T follicular helper cell (primary cell): Measurements from ENCODE around the gene PRR5.
A peak's percentile ranks its signal among the peaks of the same experiment; 100 is the strongest.
"Not testable (repeated sequence)": the region's sequence is repeated elsewhere in the genome, so short reads cannot be mapped to it uniquely, and the experiment has no call there.

Experiments
- DNase-seq: peaks from one replicate; pipeline ENCODE4 v3.0.0-alpha.2; 2020; ENCODE audit warnings: low read depth

Gene PRR5

DNA sequence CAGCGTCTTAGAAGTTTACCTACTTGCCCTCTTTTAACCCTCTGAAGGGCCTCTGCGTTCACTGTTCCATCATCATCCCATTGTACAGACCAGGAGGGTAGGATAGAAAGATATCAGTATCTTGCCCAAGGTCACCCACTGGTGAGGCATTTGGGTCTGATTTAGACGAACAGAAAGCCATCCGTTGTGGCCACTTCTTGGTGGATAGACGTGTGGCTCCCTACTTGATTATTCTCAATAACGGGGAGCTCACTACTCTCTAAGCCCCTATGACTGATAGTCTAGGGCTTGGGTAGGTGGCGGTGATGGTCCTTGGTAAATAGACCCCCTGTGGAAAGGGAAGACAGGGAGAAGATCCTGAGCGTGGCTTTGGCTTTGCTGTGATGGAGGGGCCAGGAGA is 28.6 kb upstream of the PRR5 start:
- no peak for DNase-seq

DNA sequence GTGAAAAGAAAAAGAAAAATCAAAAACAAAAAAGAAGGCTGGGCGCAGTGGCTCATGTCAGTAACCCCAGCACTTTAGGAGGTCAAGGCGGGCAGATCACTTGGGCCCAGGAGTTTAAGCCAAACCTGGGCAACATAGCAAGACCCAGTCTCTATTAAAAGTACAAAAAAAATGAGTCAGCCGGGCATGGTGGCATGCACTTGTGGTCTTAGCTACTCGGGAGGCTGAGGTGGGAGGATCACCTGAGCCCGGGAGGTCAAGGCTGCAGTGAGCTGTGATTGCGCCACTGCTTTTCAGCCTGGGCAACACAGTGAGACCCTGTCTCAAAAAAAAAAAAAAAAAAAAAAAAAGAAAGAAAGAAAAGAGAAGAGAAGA is 26.0 kb upstream of the PRR5 start:
- DNase-seq = not testable (repeated sequence)

DNA sequence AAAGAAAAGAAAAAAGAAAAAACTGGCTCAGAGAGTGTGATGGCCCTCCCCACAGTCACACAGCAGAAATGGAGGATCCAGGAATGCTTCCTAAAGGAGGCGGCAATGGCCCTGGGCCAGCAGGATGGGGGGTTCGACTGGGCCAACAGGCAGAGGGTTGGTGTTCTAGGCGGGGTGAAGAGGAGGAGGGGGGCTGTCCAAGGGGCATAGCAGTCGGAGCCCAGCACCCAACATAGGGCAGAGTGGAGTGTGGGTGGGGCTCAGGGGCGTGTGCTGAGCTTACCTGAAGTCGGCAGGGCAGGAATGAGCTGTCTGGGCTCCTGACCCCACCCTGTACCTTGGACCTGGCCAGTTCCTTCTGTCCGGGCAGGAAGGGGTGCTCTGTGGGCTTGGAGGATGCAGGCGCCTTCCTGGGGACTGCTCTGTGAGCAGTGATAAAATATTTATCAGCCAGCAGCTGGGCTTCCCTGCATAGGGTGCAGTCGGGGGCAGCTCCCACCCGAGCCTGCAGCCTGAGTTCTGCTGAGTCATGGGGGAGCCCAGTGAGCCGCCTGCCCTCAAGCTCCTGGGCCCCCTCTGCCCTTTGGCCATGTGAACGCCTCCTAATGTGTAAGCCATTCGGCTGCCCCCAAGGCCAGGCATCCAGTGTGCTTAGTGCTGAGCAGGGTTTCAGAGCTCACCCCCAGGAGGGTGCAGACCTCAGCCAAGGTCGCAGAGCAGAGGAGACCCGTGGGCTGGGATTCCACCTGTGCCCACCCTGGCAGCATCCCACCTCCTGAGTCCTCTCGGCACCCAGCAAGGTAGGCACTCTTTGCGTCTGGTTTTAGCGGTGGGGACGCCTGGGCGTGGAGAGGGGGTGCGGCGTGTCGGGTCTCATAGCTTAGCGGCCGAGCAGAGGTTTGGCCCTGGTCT is 25.3 kb upstream of the PRR5 start:
- DNase-seq = no peak

DNA sequence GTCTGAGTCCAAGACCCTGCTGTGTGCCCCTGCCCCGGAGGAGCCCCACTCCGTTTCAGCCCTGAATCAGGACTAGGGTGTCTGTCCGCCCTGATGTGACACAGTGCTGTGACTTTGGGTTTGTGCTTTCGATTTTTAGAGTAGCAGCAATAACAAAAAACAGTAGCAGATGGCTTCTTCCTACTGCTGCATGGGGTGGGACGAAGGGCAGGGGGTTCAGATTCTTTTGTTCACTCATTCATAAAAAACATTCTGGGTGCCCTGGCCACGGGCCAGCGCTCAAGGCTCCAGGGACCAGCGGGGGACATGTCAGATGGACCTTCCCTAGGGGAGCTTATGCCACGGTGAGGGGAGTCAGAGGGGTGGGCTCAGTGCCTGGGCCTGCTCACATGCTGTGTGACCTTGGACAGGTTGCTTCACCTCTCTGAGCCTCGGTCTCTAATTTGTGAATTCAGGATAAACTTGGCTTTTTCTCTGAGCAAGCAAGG is 24.6 kb upstream of the PRR5 start:
- DNase-seq = no peak

DNA sequence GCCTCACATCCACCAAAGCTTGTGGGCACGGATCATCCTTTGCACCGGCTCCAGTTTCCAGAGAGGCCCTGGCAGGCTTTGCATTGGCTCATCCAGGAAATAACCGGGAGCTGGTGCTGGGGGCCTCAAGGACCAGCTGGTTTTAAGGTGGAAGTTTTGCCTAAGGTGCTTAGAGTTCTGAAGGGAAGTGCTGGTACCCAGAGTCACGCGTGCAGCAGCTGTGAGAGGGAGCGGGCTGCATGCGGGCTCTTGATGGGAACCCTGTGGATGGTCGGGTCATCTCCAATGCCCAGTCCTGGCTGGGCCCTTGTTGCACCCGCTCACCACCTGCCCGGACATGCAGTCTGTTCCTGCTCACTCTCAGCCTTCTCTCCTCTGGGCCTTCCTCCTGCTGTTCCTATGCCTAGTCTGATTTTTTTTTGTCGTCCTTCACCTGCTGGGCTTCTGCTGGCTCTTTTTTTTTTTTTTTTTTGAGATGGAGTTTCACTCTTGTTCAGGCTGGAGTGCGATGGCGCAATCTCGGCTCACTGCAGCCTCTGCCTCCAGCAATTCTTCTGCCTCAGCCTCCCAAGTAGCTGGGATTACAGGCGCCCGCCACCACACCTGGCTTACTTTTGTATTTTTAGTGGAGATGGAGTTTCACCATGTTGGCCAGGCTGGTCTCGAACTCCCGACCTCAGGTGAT is 24.0 kb upstream of the PRR5 start:
- no peak for DNase-seq

DNA sequence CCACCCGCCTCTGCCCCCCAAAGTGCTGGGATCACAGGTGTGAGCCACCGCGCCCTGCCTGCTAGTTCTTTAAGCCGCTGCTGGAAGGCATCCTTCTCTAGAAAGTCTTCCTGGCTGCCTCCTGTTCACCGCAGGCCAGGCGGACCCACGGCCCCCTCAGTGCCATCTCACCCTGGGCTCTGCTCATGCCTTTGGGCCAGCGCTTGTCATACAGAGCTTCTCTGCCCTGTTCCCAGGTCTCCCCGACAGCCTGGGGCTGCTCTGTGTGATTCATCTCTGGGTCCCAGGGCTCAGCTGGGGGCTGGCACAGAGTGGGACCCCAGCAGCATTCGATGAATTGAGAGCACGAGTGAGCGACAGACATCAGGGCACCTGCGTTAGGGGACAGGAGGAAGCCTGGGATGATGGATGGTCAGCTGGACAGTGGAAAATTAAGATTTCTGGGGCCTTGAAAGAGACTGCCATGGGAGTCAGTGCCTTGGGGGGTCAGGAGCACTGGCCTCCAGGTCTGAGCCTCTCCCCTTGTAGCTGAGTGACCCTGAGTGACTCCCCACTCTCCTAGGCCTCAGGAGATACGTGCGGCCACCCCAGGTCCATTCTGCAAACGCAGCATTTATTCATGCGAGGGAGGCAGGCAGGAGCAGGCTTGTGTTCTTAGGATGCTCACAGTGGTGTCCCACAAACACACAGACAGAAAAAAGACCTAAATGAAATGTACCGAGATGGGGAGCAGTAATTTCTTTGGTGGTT is 23.3 kb upstream of the PRR5 start:
- DNase-seq = no peak

DNA sequence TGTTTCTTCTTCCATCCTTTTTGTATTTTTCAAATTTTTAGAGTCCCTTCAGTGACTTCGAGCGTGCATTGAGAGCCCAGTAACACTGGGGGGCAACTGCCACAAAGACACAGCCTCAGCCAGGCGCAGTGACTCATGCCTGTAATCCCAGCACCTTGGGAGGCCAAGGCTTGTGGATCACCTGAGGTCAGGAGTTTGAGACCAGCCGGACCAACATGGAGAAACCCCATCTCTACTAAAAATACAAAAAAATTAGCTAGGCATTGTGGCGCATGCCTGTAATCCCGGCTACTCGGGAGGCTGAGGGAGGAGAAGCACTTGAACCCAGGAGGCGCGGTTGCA is 22.7 kb upstream of the PRR5 start:
- DNase-seq = not testable (repeated sequence)

DNA sequence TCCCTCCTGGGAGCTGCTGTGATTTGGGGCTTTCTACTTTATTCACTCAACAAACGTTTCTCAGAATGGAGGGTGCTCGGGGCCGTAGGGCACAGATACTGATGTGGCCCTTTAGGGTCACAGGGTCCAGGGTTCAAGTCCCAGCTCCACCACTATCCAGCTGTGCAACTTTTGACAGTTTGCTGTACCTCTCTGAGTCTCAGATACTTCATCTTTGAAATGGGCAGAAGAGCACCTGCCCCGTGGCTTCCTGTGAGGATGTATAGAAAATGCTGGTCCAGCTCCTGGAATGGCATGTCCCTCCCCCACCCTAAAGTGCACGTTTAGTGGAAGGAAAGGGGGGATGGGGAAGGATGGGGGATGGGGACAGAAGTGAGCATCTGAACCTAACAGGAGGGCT is 21.9 kb upstream of the PRR5 start:
- no peak for DNase-seq

DNA sequence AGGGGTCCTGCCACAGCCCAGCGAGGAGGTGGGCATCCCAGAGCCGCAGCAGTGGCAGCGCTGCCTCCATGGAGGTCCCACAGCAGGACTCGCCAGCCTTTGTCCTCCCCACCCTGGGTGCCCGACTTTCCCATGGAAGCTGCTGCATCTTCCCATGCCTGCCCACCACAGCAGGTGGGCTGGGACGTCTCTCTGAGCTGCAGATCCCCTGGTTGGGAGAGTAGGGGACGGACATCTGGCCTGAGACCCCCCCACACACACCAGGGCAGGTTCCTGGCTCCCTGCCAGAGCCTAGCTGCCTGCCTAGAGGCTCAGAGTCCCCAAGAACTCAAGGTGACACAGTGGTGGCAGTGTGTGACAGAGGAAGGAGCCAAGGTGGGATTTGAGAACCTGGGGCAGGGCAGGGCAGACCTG is 21.5 kb upstream of the PRR5 start:
- no peak for DNase-seq

DNA sequence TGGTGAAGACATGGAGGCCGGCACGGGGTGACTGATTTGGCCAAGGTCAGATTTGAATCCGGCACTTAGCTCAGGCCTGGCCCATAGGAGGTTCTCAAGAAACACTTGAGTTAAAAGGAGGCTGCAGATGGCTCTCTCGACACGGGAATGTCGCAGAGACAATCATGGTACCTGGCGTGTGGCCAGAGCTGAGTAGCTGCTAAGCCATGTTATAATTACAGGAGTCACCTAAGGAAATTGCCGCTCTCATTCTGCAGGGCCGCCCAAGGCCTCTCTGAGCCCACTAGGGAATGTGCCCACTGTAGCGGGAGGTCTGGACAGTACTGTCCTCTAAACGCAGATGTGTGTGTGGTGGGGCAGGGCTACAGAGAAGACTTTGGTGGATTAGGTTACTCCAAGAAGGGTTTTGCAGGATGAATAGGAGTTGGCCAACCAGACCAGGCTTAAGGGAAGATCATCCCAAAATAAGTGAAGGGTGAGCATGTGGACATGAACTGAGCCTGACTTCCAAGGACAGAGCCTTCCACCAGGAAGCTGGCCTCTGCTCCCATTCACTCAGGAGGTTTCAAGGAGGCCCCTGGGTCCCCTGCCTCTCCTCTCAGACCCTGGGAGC is 19.3 kb upstream of the PRR5 start:
- DNase-seq = no peak

DNA sequence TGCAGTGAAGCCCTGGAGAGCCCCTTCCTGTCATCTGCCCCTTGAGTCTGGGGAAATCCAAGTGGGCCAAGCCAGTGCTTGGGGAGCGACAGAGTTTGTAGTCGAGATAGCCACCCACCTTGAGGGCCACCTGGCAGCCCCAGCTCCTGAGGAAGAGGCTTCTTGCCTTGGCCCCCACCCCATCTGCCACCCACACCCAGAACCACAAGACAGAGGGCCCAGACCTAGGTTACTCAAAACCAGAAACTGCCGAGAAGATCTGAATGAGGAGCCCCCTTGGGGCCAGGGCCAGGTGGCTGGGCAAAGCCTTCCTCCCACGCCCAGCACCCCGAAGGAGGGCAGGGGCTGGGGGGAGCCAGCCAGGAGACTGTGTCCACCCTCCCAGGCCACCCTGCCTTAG is 18.8 kb upstream of the PRR5 start:
- DNase-seq = no peak

DNA sequence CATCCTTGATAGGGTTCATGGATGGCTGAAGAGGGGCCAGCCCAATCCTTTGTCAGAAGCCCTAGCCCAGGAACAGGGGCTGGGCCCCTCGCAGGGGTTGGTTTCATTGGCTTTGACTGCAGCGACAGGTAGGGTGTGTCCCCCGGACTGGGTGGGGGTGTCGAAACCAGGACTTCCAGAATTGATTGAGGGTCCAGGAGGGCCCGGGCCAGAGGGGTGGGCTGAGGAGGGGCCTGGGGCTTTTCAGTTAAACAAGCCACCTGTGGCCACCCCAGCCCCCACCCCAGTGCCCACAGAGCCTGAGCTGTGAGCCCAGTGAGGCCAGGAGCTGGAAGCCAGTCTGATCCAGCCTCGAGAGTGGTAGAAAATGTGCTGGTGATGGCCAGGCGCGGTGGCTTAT is 18.1 kb upstream of the PRR5 start:
- DNase-seq = no peak

DNA sequence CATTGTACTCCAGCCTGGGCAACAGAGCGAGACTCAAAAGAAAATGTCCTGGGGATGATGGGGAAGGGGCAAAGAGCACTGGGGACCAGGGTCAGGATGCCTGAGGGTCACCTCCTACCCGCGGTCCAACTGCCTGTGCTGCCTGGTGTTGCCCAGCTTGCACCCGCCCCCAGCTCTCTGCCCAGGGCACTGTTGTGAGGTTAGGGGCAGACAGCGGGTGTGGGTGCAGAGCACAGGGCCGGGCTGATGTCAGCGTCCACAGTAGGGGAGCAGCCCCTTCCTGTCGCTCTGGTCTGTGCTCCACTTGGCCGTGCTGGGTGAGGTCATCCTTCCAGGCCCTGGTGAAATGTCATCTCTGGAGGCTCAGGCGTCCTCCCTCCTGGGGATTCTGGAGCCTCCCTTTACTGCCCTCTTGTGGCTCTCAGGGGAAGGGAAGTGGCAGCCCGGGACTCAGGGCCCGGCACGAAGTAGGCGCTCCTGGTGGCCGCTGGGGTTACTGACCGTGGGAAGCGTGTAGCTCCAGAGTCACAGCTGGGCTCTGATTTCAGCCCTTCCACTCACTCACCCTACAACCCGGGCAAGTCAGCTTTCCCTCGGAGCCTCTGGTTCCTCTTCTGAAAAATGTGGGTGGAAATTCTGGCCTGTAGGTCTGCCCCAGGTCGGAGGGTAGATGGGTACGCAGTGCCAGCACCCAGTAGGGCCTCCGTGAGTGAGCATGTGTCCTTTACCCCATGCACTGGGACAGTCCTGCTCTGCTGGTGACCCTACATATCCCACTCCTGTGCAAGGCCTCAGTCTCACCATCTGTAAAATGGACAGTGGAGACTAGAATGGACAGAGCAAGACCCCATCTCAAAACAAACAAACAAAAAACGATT is 17.3 kb upstream of the PRR5 start:
- DNase-seq = peak; percentile 72

DNA sequence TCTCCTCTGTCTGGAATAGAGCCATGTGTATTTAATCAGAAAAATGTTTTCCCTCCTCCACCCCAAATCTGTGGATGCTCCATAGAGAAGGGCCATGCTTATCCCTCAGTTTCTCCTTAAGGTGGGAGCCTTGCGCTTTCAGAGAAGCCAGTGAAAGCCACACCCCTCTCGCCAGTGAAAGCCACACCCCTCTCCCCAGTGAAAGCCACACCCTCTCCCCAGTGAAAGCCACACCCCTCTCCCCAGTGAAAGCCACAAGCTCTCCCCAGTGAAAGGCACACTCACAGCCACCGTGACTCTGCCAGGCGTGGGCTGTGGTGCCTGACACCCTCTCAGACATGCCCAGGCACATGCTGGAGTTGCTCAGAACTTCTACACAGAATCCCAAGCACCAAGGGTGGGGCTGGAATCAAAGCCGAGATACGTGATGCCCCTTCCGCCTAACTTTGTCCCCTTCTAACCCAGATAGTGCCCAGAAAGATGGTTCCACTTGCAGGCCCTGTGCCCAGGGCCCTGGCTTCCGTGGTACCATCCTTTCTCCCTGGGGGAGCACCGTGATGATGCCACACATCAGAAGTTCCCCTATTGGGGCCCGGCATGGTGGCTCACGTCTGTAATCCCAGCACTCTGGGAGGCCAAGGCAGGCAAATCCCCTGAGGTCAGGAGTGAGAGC is 16.5 kb upstream of the PRR5 start:
- peak; percentile 65 for DNase-seq

DNA sequence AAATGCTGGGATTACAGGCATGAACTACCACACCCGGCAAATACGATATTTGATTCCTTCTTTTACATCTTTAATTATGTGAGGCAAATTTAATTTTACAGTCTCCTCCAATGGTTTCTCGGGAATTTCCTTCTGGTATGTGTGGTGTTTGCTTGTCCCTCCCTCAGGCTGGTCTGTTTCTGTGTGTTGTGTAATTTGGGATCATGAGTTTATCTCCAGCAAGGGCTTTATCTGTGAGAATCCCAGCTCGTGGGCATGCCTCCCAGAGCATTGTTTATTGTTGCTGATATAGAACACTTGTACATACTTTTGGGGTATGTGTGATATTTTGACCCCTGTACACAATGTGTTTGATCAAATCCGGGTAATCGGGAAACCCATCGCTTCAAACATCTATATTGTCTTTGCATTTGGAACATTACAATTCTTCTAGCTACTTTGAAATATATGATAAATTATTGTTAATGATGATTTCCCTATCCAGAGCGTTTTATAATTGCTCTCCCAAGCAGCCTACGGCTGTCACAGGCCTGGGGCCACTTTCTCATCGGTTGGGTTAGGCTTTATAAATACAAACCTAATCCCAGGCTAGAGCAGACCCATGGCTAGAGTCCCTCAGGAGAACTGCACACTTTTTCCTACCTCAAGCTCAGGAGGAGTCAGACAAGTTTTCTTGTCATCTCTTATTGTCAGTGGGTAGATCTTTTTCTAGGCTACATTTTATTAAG is 15.0 kb upstream of the PRR5 start:
- no peak for DNase-seq

DNA sequence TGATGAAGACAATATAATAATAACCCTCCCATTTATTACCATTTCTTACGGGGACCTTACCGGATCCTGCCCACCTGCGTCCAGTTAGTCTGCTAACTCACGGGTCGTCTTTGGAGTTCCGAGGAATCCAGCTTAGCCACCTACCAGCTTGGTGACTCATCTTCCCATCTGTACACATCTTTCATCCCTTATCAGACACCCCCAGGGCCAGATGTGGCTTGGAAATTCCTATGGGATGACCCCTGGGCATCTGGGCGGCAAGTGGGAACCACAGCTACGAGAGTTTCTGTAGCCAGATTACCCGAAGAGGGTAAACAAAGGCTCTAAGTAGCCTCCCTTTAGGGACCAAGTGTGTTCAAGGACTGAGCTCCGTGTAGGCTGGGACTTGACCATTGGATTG is 12.8 kb upstream of the PRR5 start:
- no peak for DNase-seq

DNA sequence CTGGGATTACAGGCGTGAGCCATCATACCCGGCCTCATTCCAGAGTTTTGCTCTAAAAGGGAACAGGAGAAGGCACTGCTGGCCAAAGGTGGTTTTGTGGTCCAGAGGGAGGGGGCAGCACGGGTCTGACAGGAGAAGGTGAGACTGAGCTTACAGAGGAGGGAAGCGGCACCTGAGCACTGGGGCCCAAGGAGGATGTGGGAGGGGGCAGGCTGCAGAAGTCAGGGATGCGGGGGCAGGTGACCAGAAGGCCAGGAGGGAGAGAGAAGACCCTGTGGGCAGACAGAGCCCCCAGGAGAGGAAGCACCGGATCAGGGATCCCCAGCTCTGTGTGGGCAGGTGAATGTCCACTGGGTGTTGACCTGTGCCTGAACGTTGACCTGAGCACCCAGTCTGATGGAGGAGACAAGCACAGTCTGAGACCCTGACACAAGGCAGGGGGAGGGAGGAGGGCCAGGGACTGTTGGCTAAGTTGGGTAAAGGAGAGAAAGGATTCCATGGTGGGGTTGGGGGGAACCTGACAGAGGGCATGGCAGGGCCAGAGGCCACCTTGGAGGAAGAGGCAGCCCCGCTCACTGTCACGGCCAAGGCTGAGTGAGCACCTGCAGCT is 12.0 kb upstream of the PRR5 start:
- DNase-seq = no peak

DNA sequence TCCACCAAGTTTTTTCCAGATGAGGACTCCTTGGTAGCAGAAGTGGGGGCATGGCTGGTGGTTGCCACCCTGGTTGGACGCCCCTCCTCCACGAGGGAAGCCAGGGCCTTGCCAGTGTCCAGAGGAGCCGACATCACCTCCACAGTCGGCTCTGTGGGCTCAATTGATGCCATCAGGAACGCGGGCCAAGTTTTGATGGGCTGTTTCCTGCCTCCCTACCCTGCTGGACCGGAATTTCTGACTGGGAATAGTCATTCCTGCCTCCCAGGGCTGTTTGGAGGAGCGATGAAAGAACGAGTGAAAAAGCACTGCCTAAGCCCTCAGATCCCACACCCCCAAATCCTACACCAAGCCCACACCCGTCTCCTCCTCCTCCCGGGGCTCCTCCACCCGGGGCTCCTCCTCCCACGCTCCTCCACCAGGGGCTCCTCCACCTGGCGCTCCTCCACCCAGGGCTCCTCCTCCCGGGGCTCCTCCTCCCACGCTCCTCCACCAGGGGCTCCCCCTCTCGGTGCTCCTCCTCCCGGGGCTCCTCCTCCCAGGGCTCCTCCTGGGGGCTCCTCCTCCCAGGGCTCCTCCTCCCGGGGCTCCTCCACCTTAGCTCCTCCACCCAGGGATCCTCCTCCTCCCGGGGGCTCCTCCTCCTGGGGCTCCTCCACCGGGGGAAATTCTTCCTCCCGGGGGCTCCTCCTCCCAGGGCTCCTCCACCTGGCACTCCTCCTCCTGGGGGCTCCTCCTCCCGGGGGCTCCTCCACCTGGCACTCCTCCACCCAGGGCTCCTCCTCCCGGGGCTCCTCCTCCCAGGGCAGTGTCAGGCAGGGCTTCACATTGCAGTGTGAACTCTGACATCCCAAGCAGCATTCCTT is 10.0 kb upstream of the PRR5 start:
- no peak for DNase-seq

DNA sequence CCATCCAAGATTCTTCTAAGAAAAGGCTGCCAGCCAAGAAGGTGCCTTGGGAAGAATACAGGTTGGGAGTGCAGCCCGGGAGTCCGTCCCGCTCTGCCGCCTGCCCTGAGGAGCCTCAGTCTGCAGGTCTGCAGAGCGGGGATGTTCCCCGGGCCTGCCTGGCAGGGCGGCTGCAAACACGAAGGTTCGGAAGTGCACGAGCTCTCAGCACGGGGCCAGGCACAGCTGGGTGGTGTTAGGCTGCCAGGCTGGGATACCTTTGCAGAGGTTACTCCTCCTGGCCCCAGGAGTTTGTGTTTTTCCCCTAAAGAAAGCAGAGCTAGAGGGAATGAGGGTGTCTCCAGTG is 9.4 kb upstream of the PRR5 start:
- no peak for DNase-seq
